GM12892 (cell line): ENCODE measurements around the gene SRR.

Experiments
- DNase-seq: peaks from one replicate; pipeline ENCODE4 v3.0.0; 2011; ENCODE audit not compliant: insufficient read length
- FAIRE-seq: peaks from 2 replicates; lab custom pipeline; 2011; peaks lifted over from hg19 to GRCh38; lab: Jason Lieb, UNC
- POLR2A ChIP-seq: IDR thresholded peaks from 2 replicates; pipeline ENCODE4 v1.6.1; 2011; ENCODE audit warnings: low read depth, low read length, control low read depth
- POLR2AphosphoS5 ChIP-seq: IDR thresholded peaks from 2 replicates; pipeline ENCODE4 v1.6.1; 2011; ENCODE audit warnings: low read depth, low read length, control low read depth
- TAF1 ChIP-seq: IDR thresholded peaks from 2 replicates; pipeline ENCODE4 v1.6.1; 2011; ENCODE audit warnings: low read depth, mild to moderate bottlenecking, control low read depth, low read length, borderline replicate concordance

The SRR gene

GRCh38 chr17:2271985-2272702, 31.6 kb upstream of the SRR start:
- TF ChIP-seq POLR2AphosphoS5 (no peak), POLR2A (no peak), TAF1 (no peak)
- DNase-seq (no peak), FAIRE-seq (peak; percentile 60)

- TF ChIP-seq POLR2AphosphoS5, result no peak
- no peak for TF ChIP-seq POLR2A
- no peak for TF ChIP-seq TAF1
- DNase-seq (no peak), FAIRE-seq (no peak)
These were observed 29.3 kb upstream of the SRR start for GRCh38 chr17:2274414-2274813.

GRCh38 chr17:2275722-2276121, 28.0 kb upstream of the SRR start:
- FAIRE-seq, result no peak
- TF ChIP-seq TAF1 (no peak), POLR2A (no peak), POLR2AphosphoS5 (no peak)
- DNase-seq, result no peak

- FAIRE-seq (no peak), DNase-seq (no peak)
- TF ChIP-seq TAF1, result no peak
- TF ChIP-seq POLR2A, result no peak
- TF ChIP-seq POLR2AphosphoS5, result no peak
These were observed 26.1 kb upstream of the SRR start for GRCh38 chr17:2277429-2278170.

- TF ChIP-seq POLR2AphosphoS5 (no peak), TAF1 (no peak), POLR2A (no peak)
- no peak for FAIRE-seq
- DNase-seq, result no peak
These were observed 24.0 kb upstream of the SRR start for GRCh38 chr17:2279707-2280106.

GRCh38 chr17:2282297-2282873, 21.4 kb upstream of the SRR start:
- DNase-seq, result no peak
- no peak for TF ChIP-seq POLR2A
- no peak for TF ChIP-seq POLR2AphosphoS5
- no peak for TF ChIP-seq TAF1
- FAIRE-seq, result peak; percentile 78

GRCh38 chr17:2283302-2283701, 20.4 kb upstream of the SRR start:
- no peak for FAIRE-seq
- TF ChIP-seq POLR2A, result no peak
- no peak for TF ChIP-seq POLR2AphosphoS5
- no peak for TF ChIP-seq TAF1
- DNase-seq, result no peak

- FAIRE-seq (peak; percentile 85), DNase-seq (no peak)
- TF ChIP-seq POLR2A (no peak), POLR2AphosphoS5 (no peak), TAF1 (no peak)
These were observed 13.8 kb upstream of the SRR start for GRCh38 chr17:2289878-2290478.

GRCh38 chr17:2292100-2292499, 11.7 kb upstream of the SRR start:
- TF ChIP-seq POLR2A (no peak), POLR2AphosphoS5 (no peak), TAF1 (no peak)
- no peak for DNase-seq

GRCh38 chr17:2295575-2295974, 8.2 kb upstream of the SRR start:
- DNase-seq (no peak), FAIRE-seq (no peak)

More at GRCh38 chr17:2292100-2292499, 11.7 kb upstream of the SRR start:
- no peak for FAIRE-seq

GRCh38 chr17:2297023-2297422, 6.7 kb upstream of the SRR start:
- TF ChIP-seq POLR2AphosphoS5, result no peak
- TF ChIP-seq POLR2A, result no peak
- TF ChIP-seq TAF1, result no peak
- FAIRE-seq, result no peak
- no peak for DNase-seq

More at GRCh38 chr17:2295575-2295974, 8.2 kb upstream of the SRR start:
- no peak for TF ChIP-seq TAF1
- TF ChIP-seq POLR2AphosphoS5, result no peak
- no peak for TF ChIP-seq POLR2A

GRCh38 chr17:2299136-2299535, 4.6 kb upstream of the SRR start:
- TF ChIP-seq POLR2A (no peak), POLR2AphosphoS5 (no peak), TAF1 (no peak)
- no peak for DNase-seq
- no peak for FAIRE-seq
